ENCODE results near the gene TMBIM4.

DNA sequence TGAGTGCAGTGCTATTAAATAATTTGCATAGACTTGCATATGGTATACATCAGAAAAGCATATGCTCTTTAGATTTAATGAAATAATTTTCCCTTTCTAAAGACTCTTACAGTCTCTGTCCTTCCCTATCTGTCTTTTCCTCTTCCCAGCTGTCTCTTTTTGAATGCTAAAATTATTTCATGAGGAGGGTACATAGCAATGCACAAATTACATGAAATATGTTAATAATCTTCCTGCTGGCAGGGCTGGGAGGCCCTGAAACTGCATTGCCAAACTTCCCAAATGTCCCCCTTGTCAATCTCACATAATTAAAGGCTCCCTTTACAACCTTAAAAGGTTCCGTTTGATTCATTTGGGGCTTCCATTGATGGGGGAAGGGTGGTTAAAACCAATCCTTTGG, 61.4 kb downstream of the TMBIM4 start:
- TF ChIP-seq, protein P1, sequence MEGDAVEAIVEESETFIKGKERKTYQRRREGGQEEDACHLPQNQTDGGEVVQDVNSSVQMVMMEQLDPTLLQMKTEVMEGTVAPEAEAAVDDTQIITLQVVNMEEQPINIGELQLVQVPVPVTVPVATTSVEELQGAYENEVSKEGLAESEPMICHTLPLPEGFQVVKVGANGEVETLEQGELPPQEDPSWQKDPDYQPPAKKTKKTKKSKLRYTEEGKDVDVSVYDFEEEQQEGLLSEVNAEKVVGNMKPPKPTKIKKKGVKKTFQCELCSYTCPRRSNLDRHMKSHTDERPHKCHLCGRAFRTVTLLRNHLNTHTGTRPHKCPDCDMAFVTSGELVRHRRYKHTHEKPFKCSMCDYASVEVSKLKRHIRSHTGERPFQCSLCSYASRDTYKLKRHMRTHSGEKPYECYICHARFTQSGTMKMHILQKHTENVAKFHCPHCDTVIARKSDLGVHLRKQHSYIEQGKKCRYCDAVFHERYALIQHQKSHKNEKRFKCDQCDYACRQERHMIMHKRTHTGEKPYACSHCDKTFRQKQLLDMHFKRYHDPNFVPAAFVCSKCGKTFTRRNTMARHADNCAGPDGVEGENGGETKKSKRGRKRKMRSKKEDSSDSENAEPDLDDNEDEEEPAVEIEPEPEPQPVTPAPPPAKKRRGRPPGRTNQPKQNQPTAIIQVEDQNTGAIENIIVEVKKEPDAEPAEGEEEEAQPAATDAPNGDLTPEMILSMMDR (conservative IDR thresholded peaks at IDR 0.05 in 1 of 2, IDR thresholded peaks at IDR 0.05 in 1 of 2; ENCODE audit: extremely low read depth in 1 of 2, insufficient read depth in 1 of 2, low read depth in 1 of 2, low read length in 2 of 2): no peak
- no peak for TF ChIP-seq EZH2 (IDR thresholded peaks at IDR 0.05; ENCODE audit: borderline replicate concordance, low read length)

Measured in mammary epithelial cell (primary cell).